Stimulated activated naive CD8-positive, alpha-beta T cell treated with anti-CD3 and anti-CD28 coated beads, Interleukin-15, amount 100 ng/mL, for 72 hours (primary cell): ENCODE measurements around the gene P4HA2.

Source experiments
- ATAC-seq: fragments of 150-1000 bp; cut with Tn5 transposase; 2 replicates; pipeline ENCODE4 v1.10.0; 2021; ENCODE audit warnings: mild to moderate bottlenecking, moderate library complexity
- DNase-seq, 2 donors: peaks; one replicate each; pipeline ENCODE4 v3.0.0; 2021 to 2022
- H3K27ac Mint-ChIP-seq, 2 donors: one replicate each; pipeline ENCODE4 v1.8.0; 2022; ENCODE audit warnings: mild to moderate bottlenecking in 2 of 2, mixed read lengths in 2 of 2, moderate library complexity in 2 of 2
- H3K27me3 Mint-ChIP-seq: one replicate; pipeline ENCODE4 v1.8.0; 2022; ENCODE audit warnings: mixed read lengths
- H3K4me1 Mint-ChIP-seq: one replicate; pipeline ENCODE4 v1.8.0; 2022; ENCODE audit warnings: mild to moderate bottlenecking, mixed read lengths
- H3K4me3 Mint-ChIP-seq, 2 donors: one replicate each; pipeline ENCODE4 v1.8.0; 2022; ENCODE audit warnings: mild to moderate bottlenecking in 2 of 2, mixed read lengths in 2 of 2, moderate library complexity in 1 of 2
- H3K9me3 Mint-ChIP-seq, 2 donors: one replicate each; pipeline ENCODE4 v1.8.0; 2022; ENCODE audit warnings: mixed read lengths in 2 of 2

Gene P4HA2

DNA sequence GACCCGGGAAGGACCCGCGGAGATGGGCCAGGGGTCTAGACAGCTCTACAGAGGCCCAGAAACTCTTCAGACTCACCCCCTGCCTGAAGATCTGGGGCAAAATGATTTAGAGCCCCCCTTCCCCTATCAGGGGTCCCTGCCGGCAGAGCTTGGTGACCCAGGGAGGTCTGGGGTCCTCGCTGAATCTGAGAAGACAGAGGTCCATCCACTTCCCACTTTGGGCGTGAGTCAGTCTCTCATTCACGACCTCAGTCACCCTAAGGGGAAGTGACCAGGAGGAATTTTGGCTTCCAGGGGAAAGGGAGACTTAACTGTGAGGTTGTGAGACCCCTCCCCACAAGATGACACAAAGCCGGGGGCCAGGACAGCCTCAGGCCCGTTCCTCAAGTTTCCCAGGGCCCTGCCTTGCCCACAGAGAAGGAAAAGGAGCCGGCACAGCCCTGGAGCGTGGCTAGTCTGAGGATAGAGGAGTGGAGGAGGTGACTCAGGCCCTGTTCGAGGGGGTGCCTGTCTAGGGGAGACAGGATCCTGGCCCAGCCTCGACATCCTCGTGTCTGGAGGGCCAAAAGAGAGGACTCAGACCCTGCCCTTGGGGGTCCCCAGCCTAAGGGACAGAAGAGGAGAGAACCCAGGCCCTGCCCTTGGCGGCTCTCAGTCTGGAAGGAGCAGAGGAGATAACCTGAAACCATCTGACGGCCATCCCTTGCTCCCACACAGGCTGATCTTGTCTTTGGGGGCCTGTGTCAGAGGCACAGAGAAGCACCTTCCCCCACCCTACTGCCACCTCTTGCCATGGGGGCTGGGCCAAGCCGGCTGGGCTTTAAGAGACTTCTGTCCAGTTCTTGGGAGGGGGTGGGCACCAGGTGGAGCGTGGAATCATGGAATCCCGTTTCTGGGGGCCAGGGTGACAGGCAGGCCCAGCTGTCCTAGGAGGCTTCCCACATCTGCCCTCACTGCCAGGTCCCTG lies 30.7 kb upstream of the P4HA2 start:
- Mint-ChIP-seq H3K9me3 (no peaks in the 10 kb centered on the region), H3K4me3 (peak overlapping the region in 1 of 2 donors; percentile 34), H3K27me3 (peaks cover 44% of the 10 kb centered on the region), H3K27ac (peak overlapping the region in 1 of 2 donors; percentile 56), H3K4me1 (peaks cover 58% of the 10 kb centered on the region)
- DNase-seq (peak in 1 of 2 donors; percentile 8), ATAC-seq (no peak)

DNA sequence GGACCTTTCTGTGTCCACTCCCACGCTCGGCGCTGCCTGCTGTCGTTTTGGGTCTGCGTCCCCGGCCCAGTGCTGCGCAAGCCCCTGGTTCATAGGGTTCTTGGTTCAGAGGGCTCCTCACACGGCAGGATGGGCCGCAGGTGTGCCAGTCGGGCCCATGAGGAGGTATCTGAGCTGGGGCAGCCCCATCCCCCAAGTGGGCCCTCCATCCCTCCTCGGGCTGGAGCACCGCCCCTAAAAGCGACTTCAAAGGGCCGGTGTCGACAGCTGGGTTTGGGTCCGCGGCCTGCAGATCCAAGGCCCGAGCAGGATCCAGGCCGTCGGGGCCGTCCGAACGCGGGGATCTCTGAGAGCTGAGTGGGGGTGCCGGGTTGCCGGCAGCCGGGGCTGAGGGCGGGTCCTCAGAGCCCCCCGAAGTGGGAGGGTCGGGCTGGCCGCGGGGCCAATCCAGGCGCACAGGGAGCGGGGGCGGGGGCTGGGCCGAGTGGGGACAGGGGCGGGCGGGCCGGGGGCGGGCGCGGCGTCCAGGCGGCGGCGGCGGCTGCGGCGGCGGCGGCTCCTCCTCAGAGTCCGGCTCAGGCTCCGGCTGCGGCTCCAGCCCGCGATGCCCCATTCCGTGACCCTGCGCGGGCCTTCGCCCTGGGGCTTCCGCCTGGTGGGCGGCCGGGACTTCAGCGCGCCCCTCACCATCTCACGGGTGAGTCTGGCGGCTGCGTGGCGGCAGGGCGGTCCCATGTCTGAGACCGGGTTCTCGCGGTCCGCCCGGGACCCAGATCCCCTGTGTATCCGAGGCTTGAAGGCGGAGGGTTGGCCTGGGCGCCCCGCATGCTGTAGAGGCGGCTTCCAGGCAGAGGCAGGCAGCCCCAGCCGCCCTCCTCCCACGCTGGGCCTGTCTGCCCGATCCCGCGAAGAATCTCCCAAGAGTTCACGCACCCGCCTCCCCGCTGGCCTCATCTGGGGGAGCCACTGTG lies 29.8 kb upstream of the P4HA2 start, which contains the start of gene PDLIM4:
Gene PDLIM4, plus strand, starts transcription at position 566 of the 971 bp plus-strand sequence. Its CDS starts 39 bp downstream, at position 605.
- ATAC-seq = peak; percentile 19
- peak in 1 of 2 donors; percentile 9 for DNase-seq
- Mint-ChIP-seq H3K27me3 (peaks cover 44% of the 10 kb centered on the region), H3K9me3 (no peaks in the 10 kb centered on the region), H3K4me3 (peak within 1 kb of the TSS in 1 of 2 donors; percentile 54), H3K27ac (peak within 1 kb of the TSS in 1 of 2 donors; percentile 56), H3K4me1 (peaks cover 49% of the 10 kb centered on the region)

DNA sequence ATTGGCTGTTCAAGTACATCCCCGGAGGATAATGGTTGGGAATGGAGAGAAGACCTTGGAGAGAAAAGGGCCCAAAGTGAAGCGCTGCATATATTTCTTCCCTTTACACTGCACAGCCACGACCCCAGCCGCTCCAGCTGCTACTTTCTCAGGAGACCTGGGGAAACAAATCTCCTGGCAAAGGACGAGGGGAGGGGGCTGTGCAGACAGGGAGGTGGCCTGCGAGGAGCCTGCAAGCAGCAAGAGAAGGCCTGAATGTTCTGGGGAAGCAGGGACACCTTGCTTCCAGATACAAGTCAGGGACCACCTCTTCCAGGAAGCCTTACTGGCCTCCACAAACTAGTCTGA lies 29.1 kb upstream of the P4HA2 start:
- Mint-ChIP-seq H3K27ac (no peak overlapping the region), H3K4me3 (peak overlapping the region in 1 of 2 donors; percentile 54), H3K9me3 (no peaks in the 10 kb centered on the region), H3K4me1 (peaks cover 43% of the 10 kb centered on the region), H3K27me3 (peaks cover 44% of the 10 kb centered on the region)
- DNase-seq = peak in 1 of 2 donors; percentile 5
- ATAC-seq = no peak

DNA sequence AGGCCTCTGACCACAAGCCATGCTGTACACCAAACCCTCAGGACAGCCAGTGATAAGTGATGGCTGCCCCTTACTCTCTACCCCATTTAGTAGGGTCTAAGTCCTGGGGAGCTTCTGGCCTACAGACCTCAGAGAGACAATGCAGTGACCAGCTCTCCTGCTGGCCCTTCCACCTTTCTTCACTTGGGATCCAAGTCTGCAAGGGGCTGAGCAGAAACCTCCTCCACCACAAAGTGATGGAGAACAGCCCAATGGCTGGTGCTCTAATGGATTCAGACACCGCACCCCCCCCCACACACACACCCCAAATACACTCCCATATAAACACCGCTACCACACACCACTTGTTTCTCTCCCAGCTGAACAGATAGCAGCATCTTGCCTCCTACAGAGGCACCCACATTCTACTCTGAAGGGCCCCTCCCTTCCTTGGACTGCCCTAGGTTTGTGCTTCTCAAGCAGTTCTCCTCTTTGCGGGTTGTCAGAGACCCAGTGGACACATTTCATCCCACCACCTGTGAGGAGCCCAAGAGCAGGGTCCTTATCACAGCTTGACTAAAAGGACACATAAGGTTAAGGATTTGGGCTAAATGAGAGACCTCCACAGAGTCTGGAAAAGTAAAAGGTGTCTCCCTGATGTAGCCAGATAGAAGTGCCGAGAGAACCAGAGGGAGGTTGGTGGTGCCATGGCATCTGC lies 28.6 kb upstream of the P4HA2 start:
- H3K4me1 Mint-ChIP-seq = peaks cover 37% of the 10 kb centered on the region
- H3K4me3 Mint-ChIP-seq = no peak overlapping the region
- DNase-seq (peak in 1 of 2 donors; percentile 4), ATAC-seq (no peak)
- no peak overlapping the region for H3K27ac Mint-ChIP-seq
- H3K27me3 Mint-ChIP-seq = peaks cover 44% of the 10 kb centered on the region
- no peaks in the 10 kb centered on the region for H3K9me3 Mint-ChIP-seq

DNA sequence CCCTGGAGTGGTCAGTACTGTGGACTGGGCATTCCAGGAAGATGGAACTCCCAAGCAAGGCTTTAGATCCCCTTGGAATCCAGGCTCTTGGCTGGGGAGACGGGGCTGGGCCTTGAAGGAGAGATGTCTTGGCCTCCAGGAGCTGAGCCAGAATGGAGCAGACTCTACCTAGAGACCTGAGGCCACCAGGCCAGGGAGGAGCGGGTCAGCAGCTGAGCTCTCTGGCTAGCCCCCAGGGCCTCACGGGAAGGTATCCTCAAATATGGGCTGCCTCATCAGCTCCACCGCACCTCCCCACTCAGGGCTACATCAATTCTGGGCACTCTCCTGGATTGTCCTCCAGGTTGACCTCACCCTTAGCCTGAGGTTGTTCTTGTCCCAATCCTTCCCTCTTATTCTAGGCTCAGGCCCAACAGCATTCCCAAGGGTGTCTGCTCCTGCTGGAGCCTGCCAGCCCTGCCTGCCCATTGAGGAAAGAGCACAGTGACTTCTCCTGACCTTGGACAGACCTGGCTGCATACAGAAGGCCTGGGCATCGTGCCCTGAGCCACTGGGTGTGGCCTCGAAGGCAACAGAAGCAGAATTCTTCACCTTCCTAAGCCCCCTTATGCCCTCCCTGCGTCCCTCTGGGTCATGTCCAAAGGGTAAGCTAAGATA lies 26.8 kb upstream of the P4HA2 start:
- no peak for DNase-seq
- no peaks in the 10 kb centered on the region for H3K9me3 Mint-ChIP-seq
- no peak for ATAC-seq
- H3K4me3 Mint-ChIP-seq = no peak overlapping the region
- no peak overlapping the region for H3K27ac Mint-ChIP-seq
- H3K4me1 Mint-ChIP-seq = peaks cover 20% of the 10 kb centered on the region
- peaks cover 44% of the 10 kb centered on the region for H3K27me3 Mint-ChIP-seq

DNA sequence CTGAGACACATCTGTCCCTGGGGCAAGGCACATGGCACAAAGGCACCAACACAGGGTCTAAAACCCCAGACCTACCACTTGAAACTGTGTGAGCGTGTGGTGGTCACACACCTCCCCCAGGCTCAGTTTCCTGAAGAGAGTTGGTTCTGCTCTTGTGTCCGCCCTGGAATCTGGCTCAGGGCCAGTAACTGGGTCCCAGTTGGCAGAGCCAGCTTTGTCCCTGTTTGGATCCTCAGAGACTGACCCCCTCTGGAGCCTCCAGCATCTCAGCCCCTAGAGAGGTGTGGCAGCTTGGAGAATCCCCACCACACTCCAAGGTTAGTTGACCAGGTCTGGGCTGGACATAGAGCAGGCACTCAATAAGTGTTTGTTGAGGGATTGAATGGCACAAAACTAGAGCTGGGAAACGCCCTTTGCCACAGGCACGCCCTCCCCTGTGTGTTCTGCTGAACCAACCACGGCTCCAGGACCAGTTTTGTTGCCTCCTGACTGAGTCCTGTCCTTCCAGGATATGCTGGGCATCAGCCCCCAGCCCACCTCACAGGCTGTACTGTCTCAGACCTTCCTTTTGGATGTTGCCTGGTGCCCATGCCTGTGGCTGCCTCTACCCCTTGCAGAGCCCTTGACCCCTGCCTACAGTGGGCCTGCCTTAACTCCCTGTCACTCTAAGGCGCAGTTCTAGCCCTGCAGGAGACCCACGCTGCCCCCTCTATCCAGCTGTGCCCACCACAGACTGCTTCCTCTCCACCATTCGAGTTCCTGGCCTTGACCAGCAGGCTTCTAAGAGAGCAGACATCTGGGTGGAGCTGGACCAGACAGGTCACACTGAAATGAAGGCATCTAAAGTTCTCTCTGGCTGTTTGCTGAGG lies 26.0 kb upstream of the P4HA2 start:
- H3K9me3 Mint-ChIP-seq = no peaks in the 10 kb centered on the region
- DNase-seq (peak in 1 of 2 donors; percentile 5), ATAC-seq (no peak)
- peaks cover 12% of the 10 kb centered on the region for H3K4me1 Mint-ChIP-seq
- H3K27me3 Mint-ChIP-seq = peaks cover 40% of the 10 kb centered on the region
- no peak overlapping the region for H3K27ac Mint-ChIP-seq
- no peak overlapping the region for H3K4me3 Mint-ChIP-seq

DNA sequence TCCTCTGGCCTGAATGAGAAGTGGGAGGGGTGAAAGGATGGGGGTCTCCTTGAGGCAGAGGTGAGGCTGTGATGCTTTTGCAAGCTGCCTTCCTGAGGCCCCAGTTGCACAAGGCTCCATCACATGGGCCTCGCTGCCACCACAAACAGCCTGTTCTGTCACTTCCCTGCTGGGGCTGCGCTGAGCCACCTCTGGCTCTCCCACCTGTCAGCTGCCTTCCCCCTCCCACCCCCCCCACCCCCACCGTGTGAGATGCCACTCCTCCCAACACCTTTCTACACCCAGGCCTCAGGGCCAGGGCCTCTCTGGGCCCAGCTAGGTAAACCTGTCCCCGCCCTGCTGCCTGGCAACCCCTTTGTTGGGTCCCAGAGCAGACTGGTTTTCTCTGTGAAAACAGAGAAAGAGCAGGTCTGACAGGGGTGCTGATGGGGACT lies 25.4 kb upstream of the P4HA2 start:
- no peak for ATAC-seq

DNA sequence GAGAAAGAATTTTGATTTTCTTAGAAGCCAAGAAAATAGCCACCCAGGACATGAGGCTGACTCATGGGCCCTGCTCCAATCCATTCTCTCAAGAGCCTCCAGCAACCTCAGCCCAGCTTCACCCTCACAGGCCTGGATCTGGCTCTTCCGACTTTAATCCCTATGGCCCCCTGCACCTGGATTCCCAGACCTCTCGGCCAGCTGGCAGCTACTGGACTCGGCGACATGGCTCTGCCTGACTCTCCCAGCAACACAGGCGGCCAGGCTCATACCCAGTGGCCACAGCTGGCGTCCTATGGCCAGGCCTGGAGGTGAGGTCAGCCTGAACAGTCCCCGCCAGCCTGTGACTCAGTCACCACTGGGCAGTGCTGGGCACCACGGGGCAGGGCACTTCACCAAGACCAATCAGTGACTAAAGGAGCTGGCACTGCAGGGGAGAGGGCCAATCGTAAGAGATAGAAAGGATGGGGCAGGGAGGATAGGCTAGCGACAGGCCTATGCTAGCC lies 23.6 kb upstream of the P4HA2 start:
- H3K27me3 Mint-ChIP-seq = peaks cover 16% of the 10 kb centered on the region
- H3K9me3 Mint-ChIP-seq = peaks cover 7 to 8% of the 10 kb centered on the region in 2 donors
- ATAC-seq = no peak
- no peak overlapping the region for H3K27ac Mint-ChIP-seq
- H3K4me3 Mint-ChIP-seq = no peak overlapping the region
- DNase-seq = peak in 1 of 2 donors; percentile 6
- no peaks in the 10 kb centered on the region for H3K4me1 Mint-ChIP-seq

More for the DNA sequence above, 25.4 kb upstream of the P4HA2 start:
- Mint-ChIP-seq H3K27ac (no peak overlapping the region), H3K27me3 (peaks cover 33% of the 10 kb centered on the region), H3K4me3 (no peak overlapping the region), H3K4me1 (peaks cover 6% of the 10 kb centered on the region), H3K9me3 (no peaks in the 10 kb centered on the region)
- DNase-seq = peak in 1 of 2 donors; percentile 6

DNA sequence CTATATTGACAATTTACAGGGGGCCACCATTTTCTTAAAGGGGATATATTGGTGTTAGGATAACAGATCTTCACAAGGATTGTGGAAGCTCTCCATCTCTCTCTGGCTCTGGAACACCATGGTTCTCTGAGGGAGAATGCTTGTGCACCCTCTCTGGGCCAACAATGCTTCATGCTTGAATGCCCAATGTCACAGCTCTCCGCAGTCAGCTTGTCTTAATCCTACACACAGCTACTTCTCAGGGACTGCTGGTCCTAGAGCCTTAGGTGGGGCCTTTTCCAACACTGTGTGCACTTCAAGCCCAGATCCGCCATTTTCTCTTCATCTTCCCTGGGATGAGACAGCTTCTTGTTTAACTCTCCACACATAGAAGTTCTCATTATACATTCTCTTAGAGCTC lies 22.9 kb upstream of the P4HA2 start:
- H3K4me1 Mint-ChIP-seq = no peaks in the 10 kb centered on the region
- H3K27ac Mint-ChIP-seq = no peak overlapping the region
- ATAC-seq = no peak
- peaks cover 16% of the 10 kb centered on the region for H3K27me3 Mint-ChIP-seq
- DNase-seq = no peak
- H3K4me3 Mint-ChIP-seq = no peak overlapping the region
- H3K9me3 Mint-ChIP-seq = peaks cover 13 to 14% of the 10 kb centered on the region in 2 donors

DNA sequence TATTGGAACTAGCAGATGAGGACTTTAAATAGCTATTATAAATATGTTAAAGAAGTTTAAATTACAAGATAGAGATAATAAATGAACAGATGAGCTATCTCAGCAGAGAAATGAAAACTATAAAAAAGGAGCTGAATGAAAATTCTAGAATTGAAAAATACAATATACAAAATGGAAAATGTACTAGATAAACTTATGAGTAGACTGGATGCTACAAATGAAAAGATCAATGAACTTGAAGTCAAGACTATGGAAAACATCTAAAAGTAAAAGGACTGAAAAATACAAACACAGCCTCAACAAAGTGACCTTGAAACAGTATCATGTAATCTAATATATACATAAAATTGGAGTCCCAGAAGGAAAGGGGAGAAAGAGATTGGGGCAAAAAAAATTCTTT lies 19.2 kb upstream of the P4HA2 start:
- no peak overlapping the region for H3K4me3 Mint-ChIP-seq
- ATAC-seq = no peak
- peaks cover 16% of the 10 kb centered on the region for H3K27me3 Mint-ChIP-seq
- peaks cover 31 to 42% of the 10 kb centered on the region in 2 donors for H3K9me3 Mint-ChIP-seq
- no peak for DNase-seq
- no peak overlapping the region for H3K27ac Mint-ChIP-seq
- H3K4me1 Mint-ChIP-seq = no peaks in the 10 kb centered on the region

DNA sequence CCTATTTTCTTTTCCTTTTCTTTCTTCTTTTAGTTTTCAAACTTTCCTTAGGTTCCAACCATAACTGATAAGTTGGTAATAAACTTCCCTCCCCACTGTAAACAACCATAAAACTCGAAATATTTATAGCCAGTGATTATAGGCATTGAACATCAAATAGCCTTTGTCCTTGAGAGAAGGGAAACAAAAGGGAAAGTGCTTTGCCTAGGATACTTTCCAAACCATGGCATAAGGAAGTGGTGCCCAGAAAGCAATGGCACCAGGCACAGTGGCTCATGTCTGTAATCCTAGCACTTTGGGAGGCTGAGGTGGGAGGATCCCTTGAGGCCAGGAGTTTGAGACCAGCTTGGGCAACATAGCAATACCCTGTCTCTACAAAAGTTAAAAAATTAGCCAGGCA lies 17.9 kb upstream of the P4HA2 start:
- H3K27me3 Mint-ChIP-seq = peaks cover 16% of the 10 kb centered on the region
- DNase-seq (no peak), ATAC-seq (no peak)
- H3K4me1 Mint-ChIP-seq = no peaks in the 10 kb centered on the region
- H3K27ac Mint-ChIP-seq = no peak overlapping the region
- peaks cover 31 to 42% of the 10 kb centered on the region in 2 donors for H3K9me3 Mint-ChIP-seq
- no peak overlapping the region for H3K4me3 Mint-ChIP-seq

DNA sequence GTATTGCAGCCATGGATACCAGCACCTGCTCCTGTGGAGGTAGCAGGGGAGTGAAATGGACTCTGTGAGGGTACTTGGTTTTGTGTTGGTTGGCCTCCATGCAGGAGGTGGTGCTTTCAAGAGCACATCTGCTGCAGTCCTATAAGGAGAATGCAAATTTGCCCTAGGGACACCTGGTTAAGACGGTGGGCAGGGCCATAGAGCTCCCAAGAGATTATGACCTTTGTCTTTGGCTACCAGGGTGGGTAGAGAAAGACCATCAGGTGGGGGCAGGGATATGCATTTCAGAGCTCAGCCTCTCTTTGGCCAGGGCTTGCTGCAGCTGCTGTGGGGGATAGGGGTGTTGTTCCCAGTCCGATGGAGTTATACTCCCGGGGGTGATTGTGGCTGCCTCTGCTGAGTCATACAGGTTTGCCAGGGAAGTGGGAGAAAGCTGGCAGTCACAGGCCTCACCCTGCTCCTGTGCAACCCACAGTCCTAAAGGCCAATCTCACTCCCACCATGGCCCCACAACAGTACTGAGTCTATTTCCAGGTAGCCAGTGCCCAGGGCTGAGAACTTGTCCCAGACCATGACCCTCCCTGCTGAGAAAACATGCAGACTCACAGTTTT lies 15.8 kb upstream of the P4HA2 start:
- no peaks in the 10 kb centered on the region for H3K4me1 Mint-ChIP-seq
- ATAC-seq (no peak), DNase-seq (peak in 1 of 2 donors; percentile 4)
- H3K9me3 Mint-ChIP-seq = peaks cover 31 to 42% of the 10 kb centered on the region in 2 donors
- H3K27ac Mint-ChIP-seq = no peak overlapping the region
- no peak overlapping the region for H3K4me3 Mint-ChIP-seq
- peaks cover 16% of the 10 kb centered on the region for H3K27me3 Mint-ChIP-seq

DNA sequence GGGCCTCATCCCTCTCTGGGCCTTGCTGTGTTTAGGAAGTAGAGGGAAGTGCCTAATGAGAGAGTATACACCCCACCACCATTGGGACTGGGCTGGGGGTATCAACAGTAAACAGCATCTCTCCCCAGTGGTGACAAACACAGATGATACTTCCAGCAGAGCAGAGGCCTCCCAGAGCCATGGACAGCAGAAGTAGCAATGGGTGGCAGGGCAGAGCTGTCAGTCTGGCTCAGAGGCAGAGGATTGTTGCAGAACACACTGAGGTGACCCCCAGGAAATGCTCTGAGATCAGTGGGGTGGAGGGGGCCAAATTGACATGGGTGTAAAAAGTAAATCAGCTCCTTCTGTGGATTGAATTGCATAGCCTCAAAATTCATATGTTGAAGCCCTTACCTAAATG lies 12.1 kb upstream of the P4HA2 start:
- peaks cover 8% of the 10 kb centered on the region for H3K27me3 Mint-ChIP-seq
- H3K27ac Mint-ChIP-seq = no peak overlapping the region
- ATAC-seq (no peak), DNase-seq (no peak)
- peaks cover 10 to 20% of the 10 kb centered on the region in 2 donors for H3K9me3 Mint-ChIP-seq
- H3K4me3 Mint-ChIP-seq = no peak overlapping the region
- no peaks in the 10 kb centered on the region for H3K4me1 Mint-ChIP-seq
